Activated CD8-positive, alpha-beta memory T cell treated with anti-CD3 and anti-CD28 coated beads for 48 hours (primary cell): ENCODE measurements around the gene KHDC4.
"Not testable (repeated sequence)": the region's sequence is repeated elsewhere in the genome, so short reads cannot be mapped to it uniquely, and the experiment has no call there.

Experiments
- DNase-seq, 3 experiments: peaks; one replicate each; pipeline ENCODE4 v3.0.0-alpha.2; 2020; ENCODE audit warnings: low read depth in 2 of 3, low spot score in 2 of 3

The KHDC4 gene

GRCh38 chr1:155941845-155942531, 7.8 kb upstream of the KHDC4 start:
- DNase-seq = no peak

DNA sequence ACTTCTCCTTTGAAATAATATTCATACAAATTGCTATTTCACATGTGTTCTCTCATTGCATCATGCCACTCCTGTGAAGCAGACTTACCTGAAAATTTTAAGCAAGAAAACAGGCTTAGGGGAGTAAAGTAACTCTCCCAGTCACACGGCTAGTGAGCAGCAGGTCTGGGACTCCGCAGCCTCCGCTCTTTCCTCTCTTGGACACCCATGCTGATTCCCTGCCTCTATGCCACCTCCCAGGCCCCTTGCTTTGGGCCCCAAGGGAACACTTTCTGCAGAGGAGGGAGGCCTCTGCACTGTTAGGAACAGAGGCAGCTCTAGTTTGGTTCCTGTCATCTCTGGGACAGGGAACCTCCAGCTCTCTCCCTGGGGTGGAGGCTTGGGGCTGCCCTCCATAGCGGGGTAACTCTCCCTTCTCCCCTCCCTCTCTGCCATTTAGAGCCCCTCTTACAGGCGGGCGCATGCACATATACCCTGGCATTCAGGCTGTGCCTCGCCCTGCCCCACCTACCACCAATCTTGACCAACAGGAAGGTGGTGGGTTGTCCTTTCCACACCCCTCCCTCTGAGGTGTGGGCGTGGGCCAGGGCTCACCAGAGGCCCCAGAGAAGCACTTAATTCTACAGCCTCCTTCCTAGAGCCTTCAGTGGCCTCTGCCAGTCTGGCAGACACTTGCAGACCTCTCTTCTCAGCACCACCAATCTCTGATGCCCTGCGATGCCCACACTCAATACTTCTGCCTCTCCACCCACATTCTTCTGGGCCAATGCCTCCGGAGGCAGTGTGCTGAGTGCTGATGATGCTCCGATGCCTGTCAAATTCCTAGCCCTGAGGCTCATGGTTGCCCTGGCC, 7.0 kb upstream of the KHDC4 start, which contains the start of gene RXFP4:
TSS of gene RXFP4 (plus strand) at position 646 of the 852 bp plus-strand sequence. CDS start at position 718, 72 bp downstream.
- no peak for DNase-seq

- no peak for DNase-seq
Measured at GRCh38 chr1:155940482-155940992, 6.3 kb upstream of the KHDC4 start.

DNA sequence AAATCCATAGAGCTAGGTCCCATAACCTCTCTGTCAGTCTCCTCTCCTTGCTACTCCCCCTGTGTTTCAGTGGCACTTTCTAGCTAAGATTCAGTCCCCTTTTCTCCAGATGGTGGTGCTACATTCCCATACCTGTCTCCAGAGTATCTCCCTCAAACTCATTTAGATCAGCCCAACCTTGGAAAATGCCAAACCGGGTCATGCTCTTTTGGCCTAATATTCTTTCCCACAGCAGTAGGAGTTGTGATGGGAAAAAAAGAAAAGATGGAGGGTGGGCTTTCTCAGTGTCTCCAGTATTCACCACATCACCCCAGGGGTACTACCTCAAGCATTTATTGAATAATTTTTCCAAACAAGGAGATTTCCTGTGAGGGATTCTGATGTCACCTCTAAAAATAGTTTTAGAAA, 4.0 kb upstream of the KHDC4 start:
- no peak for DNase-seq

- no peak for DNase-seq
Measured at GRCh38 chr1:155934936-155935590, 850 bp upstream of the KHDC4 start.

DNA sequence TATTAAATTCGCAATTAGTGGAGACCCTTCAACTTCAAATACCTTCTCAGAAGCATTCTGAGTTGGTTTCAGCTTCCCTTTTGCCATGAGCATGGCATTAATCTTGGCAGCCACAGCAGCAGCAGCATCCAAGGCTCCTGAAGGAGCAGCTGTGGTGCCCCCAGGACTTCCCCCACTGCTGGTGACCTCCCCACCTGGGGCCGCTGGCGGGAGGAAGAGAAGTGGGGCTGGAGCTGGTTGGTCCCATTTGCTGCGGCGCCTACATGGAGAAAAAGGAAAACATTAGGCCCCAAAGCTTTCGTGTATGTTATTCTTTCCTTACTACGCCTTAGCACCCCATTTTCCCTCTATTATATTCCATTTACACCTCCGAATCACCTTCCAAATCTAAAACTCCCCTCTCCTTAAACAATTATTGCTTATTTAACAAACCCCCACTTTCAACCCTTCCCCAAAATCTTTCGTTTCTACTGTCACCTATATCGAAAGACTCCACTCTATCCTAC, 569 bp downstream of the KHDC4 start:
- DNase-seq = no peak

DNA sequence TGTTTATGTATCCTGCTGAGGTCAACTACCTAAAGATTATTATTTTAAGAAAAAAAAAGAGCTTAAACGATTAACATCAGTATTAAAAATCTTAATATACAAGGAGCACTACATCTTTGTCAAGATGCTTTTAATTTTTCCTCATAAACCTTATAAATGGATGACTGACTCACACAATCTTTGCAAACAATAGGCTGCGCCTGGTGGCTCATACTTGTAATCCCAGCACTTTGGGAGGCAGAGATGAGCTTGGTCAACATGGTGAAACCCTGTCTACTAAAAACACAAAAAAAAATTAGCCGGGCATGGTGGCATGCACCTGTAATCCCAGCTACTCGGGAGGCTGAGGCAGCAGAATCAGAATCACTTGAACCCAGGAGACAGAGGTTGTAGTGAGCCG, 1.7 kb downstream of the KHDC4 start:
- no peak for DNase-seq

DNA sequence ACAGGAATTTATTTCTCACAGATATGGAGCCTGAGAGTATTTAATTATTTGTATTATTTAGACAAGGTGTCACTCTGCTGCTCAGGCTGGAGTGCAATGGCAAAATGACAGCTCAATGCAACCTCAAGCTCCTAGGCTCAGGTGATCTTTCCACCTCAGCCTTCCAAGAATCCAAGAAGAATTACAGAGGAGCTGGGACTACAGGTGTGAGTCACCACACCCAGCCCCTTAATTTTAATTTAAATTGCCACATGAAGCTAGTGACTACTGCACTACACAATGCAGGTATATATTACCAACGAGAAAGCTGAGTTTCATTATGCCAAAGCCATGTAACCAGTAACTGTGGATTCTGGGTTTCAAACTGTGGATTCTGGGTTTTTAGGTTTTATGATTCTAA, 2.1 kb downstream of the KHDC4 start:
- no peak for DNase-seq

DNA sequence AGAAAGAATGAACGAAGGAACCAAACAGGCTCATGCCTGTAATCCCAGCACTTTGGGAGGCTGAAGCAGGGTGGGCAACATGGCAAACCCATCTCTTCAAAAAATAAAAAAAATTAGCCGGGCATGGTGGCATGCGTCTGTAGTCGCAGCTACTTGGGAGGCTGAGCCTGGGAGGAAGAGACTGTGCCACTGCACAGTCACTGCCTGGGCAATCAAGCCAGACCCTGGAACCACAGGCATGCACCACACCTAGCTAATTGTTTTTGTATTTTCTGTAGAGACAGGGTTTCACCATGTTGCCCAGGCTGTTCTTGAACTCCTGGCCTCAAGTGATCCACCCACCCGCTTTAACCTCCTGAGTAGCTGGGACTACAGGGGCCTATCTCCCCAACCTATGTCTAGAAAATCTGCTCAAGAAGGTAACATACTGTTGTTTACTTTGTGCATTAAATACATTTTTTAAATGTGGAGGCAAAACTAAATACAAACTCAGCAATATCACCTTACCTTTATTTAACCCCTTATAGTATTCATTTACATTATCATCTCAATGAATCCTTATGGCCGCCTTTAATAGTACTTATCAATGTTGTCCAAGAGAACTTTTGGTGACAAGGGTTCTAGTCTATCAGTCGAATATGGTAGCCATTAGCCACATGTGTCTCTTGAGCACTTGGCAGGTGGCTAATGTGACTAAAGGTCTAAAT, 2.7 kb downstream of the KHDC4 start:
- no peak for DNase-seq

DNA sequence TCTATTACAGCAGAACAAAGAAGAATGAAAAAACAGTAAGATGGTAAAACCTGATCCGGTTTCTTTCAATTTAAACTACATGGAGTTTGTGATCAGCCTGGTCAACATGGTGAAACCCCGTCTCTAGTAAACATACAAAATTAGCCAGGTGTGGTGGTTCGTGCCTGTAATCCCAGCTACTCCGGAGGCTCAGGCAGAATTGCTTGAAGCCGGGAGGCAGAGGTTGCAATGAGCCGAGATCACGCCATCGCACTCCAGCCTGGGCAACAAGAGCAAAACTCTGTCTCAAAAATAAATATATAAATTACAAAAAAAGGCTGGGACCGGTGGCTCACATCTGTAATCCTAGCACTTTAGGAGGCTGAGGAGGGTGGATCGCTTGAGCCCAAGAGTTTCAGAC, 3.5 kb downstream of the KHDC4 start:
- not testable (repeated sequence) for DNase-seq

DNA sequence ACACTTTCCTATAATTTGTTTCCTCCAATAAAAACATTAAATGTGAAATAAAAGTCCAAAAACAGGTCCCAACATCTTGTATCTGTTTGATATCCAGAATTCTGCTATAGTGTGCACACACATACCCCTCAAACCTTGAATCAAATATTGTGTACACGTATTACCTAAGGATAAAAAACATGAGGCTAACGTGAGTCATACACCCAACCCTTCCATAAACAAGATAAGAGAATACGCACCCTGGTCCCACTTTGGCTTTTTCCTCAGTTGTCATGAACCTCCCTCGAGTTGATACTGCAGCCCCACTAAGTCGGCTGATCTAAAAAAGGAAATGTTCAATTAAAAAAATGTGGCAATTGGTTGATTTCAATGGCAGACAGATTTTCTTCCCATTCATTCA, 5.2 kb downstream of the KHDC4 start:
- no peak for DNase-seq

DNA sequence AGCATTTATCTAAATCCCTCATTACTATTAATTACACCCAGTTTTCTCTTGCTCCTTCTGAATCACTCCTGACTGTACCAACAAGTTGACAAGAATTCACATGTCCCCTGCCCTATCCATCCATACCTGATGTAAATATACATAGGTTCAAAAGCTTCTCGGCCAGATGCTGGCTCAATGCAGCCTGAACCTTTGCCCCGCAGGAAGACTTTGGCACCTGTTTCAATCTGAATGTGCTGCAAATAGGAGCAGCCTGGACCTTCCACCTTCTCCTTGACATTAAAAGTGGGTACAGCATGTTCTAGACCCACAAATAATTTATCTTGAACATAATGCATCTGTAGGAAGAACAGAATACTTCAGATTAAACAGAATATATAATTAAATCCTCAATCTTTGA, 8.7 kb downstream of the KHDC4 start:
- DNase-seq = no peak

- DNase-seq = no peak
Measured at GRCh38 chr1:155920717-155921116, 13.5 kb downstream of the KHDC4 start.

DNA sequence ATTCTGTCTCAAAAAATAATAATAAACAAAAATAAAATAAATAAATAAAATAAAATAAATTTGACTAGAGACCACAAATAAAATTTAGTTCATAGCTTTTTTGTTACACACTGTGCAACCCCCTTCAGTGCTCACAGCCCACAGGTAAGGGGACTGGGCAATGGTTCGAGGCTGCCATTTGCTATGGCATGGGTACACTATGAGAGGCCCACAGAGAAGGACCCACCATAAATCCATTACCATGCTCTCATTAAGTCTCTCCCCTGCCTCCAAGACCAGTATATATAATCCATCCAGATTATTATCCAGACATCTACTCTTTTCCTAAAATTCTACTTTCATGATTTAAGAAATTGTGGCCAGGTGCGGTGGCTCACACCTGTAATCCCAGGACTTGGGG, 14.4 kb downstream of the KHDC4 start:
- DNase-seq = no peak

DNA sequence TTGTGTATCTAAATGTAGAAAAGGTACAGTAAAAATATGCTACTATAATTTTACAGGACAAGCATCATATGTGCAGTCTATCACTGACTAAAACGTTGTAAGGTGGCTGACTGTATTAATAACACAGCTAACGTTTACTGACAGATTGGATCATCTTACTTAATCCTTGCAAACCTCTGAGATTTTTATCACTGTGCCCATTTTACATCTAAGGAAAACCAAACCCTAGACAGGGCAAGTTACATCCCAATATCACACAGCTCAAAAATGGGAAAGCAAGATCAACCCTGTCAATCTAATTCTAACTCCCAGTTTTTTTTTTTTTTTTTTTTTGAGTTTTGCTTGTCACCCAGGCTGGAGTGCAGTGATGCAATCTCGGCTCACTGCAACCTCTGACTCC, 15.6 kb downstream of the KHDC4 start:
- DNase-seq = no peak

DNA sequence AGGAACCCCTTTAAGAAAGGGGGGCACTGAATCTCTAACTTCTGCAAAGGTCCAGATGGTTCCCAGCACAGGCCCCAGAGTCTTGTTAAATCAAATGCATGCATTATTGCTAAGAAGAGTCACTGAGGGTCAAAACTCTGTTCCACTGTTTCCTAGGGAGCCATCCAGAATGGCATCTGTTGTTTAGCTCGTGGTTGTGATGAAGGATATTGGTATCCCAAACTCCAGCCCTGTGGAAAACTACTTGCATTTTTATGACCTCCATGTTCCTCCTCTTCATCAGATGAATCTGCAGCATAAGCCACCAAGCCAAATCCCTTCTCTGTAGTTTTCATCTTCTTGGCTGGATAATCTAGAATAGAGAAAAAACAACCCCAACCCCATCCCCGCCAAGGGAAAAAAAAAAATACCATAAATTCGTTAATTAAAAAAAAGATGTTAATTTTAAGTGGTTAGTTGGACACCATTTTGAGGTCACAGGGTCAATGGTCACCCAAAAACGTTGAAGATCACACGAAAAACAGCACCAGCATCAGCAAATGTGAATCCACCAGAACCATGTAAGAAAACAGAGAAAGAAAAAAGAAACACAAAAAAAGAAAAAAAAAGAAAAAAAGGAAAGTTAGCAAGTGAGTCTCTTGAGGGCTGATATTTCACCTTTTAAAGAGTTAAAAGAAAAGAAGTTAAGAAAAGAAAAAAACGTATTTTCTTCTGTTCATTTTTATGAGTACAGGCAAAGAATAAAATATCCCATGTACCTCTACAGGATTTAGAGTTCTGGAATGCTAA, 20.1 kb downstream of the KHDC4 start:
- DNase-seq = no peak

DNA sequence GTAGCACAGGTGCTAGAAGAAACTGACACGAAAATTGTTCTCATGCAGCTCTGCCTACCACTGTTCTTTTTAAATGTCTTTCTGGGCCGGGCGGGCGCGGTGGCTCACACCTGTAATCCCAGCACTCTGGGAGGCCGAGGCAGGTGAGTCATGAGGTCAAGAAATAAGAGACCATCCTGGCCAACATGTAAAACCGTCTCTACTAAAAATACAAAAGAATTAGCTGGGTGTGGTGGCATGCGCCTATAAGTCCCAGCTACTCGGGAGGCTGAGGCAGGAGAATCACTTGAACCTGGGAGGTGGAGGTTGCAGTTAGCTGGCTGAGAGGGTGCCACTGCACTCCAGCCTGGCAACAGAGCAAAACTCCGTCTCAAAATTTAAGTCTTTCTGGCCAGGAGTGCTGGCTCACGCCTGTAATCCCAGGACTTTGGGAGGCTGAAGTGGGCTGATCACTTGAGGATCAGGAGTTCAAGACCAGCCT, 22.1 kb downstream of the KHDC4 start:
- no peak for DNase-seq

DNA sequence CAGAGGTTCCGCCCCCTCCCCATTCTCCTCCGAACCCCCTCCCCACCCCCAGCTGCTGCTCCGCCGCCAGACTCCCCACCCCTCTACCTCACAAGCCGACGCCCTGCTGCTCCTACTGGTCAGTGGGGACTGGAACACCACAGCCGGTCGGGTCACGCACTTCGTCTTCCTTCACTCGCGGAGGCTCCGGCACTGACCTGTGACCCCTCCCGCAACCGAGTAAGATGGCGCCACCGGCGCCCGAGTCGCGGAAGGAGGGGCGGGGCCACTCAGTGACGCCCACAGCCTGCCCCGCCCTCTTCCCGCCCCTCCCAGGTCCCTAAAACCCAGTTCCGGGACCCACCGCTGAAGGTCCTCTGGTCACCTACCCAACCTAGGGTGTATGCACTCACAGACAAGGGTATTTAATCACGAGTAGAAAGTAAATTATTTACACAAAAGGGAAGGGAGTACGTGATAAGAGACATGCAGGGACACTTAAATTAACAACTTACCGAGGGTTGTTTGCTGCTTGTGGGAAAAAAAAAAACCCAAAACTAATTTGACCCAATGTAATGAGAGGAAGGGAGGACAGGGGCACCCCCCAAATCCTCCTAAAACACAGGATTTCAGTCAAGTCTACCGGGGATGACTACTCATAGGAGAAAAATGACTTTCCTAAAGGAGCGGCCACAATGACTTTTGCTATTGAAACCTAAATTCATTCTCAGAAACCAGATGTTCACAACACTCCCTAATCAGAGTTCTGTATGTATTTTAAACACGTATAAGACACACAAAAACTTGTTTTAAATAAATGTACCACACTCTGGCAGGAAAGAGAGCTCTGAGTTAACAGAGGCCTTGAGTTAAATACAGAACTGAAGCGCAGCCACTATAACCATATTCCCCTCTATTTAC, 22.8 kb downstream of the KHDC4 start, which contains the start of gene RIT1:
TSS of gene RIT1 (minus strand) at position 194 of the 900 bp plus-strand sequence. CDS start 588 bp downstream, outside the sequence.
- DNase-seq = peak; percentile 68 to 76 (median 74)

DNA sequence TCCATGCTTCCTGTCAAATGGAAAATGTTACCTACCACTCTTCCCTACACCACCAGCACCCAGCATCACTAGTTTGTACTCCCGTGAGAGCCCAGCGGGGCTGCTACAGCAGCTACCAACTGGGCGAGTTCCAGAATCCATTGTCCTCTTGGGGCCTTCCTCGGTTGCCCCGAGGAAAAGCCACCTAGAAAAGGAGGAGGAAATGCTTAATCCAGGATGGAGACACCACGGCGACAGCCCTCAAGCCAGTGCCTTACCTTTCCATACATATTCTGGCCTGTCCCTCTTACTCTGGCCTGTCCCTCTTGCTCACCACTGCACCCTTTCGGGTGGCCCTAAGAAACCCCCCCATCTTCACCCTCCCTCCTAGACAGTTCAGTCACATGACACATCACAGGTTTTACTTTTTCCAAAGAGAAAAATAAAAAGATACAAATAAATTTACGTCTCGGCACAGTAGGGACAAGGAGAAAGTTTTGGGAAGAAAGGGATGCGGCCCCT, 23.5 kb downstream of the KHDC4 start:
- no peak for DNase-seq
